Epithelial cell of proximal tubule (primary cell): ENCODE measurements around the gene ZCCHC24. TPM values are rescaled to one million over a fixed set of nuclear protein-coding genes. Genes with fewer than 3 reads are reported as not detected.
A peak's percentile ranks its signal among the peaks of the same experiment; 100 is the strongest.

Experiments used
- DNase-seq: peaks from one replicate; pipeline ENCODE4 v3.0.0-alpha.2; 2011; ENCODE audit warnings: low read depth
- H3K4me3 ChIP-seq: 2 replicates; pipeline ENCODE4 v1.5.1; 2011; ENCODE audit warnings: low read depth, mild to moderate bottlenecking, low read length
- total RNA-seq: library from RNA; depleted of rRNA; stranded (reverse); fragments of >200 nt; gene quantifications from 2 replicates; pipeline ENCODE4 v1.2.3, GENCODE V29; 2015
- TF ChIP-seq, protein P1 (sequence below): conservative IDR thresholded peaks from 2 replicates; pipeline ENCODE4 v1.5.1; 2012; ENCODE audit warnings: low read depth, mild to moderate bottlenecking, low read length

The ZCCHC24 gene
- total RNA-seq, 1 donor from 2014 or later: 4.7 TPM

DNA sequence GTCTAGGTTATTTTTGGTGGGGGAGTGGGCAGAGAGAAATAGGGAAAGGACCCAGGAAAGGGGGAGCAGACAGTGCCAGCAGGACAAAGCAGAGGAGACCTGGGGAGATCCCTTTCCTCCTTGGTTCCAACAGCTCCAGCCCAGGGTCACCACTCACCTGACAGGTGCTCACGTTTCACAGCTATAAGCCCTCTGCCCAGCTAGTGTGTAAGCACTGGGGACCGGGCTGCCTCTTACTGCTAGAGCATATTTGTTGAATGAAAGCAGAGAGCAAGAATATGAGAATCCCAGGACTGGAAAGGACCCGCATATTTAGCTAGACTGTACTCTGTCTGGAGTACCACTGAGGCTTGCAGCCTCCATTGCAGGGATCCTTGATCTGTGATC lies 6.7 kb downstream of the ZCCHC24 start:
- TF ChIP-seq, protein P1, sequence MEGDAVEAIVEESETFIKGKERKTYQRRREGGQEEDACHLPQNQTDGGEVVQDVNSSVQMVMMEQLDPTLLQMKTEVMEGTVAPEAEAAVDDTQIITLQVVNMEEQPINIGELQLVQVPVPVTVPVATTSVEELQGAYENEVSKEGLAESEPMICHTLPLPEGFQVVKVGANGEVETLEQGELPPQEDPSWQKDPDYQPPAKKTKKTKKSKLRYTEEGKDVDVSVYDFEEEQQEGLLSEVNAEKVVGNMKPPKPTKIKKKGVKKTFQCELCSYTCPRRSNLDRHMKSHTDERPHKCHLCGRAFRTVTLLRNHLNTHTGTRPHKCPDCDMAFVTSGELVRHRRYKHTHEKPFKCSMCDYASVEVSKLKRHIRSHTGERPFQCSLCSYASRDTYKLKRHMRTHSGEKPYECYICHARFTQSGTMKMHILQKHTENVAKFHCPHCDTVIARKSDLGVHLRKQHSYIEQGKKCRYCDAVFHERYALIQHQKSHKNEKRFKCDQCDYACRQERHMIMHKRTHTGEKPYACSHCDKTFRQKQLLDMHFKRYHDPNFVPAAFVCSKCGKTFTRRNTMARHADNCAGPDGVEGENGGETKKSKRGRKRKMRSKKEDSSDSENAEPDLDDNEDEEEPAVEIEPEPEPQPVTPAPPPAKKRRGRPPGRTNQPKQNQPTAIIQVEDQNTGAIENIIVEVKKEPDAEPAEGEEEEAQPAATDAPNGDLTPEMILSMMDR: no peak
- DNase-seq: no peak
- no peak overlapping the region for H3K4me3 ChIP-seq

DNA sequence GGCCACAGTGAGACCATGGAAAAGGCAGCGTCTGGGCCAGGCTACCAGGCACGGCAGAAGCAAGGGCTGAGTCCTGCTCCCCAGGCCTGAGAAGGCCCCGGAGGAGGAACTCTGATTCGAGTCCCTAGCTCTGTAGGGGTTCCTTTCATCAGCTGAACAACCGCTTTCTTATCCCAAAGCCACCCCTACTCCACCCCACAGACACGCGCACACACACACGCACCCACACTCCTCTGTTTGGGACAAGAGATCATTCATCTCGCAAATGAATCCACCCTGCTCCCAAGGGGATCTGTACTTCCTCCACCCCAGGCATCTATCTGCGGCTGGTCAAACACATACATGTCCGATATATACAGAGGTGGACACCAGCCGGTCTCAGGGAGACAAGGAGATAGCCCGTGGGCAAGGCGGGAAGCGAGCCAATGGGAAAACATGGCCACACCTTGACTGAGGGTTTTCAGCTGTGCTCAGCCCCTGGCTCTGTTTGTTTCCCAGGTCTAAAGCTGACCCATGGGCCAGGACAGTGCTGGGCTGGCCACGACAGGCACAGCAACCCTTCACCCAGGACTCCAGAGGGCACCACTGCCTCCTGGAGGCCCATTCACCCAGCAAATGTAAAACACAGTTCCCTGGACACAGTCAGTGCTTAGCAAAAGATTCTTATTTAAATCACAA lies 7.3 kb downstream of the ZCCHC24 start:
- no peak for DNase-seq
- TF ChIP-seq, protein P1: peak; percentile 45
- H3K4me3 ChIP-seq: no peak overlapping the region

DNA sequence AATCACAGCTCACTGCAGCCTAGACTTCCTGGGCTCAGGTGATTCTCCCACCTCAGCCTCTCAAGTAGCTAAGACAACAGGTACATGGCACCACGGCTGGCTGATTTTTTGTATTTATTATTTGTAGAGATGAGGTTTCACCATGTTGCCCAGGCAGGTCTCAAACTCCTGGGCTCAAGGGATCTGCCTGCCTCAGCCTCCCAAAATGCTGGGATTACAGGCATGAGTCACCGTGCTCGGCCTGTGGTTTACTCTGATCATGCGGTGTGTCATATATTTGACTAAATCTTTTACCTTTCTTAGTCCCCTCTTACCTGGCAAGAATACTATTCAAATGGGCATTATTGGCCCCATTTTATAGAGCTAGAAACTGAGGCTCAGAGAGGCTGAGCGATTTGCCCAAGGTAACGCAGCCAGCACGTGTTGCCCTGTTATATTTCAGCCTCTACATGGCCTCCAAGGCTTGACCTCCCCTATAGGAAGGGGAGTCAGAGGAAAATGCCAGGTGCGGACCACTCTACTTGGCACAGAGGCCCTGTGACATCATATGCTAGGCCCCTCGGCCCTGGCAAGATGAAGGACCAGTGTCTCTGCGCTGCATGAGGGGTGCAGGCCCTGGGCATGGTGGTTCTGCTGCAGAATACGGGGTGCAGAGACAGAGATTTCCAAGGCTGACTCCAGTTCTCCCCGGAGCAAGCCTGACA lies 8.2 kb downstream of the ZCCHC24 start:
- H3K4me3 ChIP-seq: no peak overlapping the region
- DNase-seq: no peak
- TF ChIP-seq, protein P1: no peak

DNA sequence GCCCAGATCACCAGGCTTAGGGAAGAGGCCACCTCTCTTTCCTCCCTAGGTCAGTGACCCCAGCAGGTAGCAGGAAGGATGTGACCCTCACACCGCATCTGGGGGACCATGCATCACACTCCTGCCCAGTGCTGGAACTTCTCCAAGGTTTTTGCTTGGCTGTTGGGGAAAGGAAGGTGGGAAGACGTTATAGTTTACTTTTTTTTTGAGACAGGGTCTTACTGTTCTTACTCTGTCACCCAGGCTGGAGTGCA lies 8.6 kb downstream of the ZCCHC24 start:
- no peak overlapping the region for H3K4me3 ChIP-seq

DNA sequence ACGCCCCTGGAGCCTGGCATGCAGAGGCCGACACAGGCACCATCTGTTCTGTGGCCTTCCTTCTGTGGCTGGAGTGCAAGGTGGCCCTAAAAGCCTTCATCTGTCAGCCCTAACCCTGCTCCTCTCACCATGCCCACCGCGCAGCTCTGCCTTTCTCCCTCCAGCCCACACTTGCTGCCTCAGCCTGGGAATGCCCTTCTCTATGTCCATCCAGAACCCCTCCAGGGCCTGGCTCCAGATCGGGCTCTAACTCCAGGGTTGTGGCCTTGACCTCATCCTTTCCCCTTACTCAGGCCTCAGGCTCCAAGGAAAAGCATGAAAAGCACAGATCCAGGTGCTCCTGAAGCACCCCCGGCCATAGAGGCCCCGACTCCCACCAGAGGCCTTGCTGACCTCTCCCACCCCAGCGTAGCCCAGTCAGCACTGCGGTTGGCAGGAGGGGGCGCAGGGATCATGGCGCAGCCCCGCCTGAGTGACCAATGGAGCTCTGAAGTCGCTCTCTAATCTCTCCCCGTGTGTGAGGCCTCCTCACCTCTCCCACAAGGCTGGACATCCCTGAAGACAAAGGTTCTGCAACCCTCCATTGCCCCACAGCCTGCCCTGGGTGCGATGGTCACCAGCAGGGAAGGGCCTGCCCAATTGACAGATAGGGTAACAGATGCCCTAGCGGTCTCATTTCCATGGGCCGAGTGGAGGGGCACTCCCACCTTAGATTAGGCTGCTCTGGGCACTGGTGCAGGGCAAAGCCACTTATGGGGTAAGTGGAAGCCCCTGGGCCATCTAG lies 9.2 kb downstream of the ZCCHC24 start:
- TF ChIP-seq, protein P1: no peak
- H3K4me3 ChIP-seq: no peak overlapping the region
- DNase-seq: no peak

More for the DNA sequence above, 8.6 kb downstream of the ZCCHC24 start:
- TF ChIP-seq, protein P1: no peak
- no peak for DNase-seq

DNA sequence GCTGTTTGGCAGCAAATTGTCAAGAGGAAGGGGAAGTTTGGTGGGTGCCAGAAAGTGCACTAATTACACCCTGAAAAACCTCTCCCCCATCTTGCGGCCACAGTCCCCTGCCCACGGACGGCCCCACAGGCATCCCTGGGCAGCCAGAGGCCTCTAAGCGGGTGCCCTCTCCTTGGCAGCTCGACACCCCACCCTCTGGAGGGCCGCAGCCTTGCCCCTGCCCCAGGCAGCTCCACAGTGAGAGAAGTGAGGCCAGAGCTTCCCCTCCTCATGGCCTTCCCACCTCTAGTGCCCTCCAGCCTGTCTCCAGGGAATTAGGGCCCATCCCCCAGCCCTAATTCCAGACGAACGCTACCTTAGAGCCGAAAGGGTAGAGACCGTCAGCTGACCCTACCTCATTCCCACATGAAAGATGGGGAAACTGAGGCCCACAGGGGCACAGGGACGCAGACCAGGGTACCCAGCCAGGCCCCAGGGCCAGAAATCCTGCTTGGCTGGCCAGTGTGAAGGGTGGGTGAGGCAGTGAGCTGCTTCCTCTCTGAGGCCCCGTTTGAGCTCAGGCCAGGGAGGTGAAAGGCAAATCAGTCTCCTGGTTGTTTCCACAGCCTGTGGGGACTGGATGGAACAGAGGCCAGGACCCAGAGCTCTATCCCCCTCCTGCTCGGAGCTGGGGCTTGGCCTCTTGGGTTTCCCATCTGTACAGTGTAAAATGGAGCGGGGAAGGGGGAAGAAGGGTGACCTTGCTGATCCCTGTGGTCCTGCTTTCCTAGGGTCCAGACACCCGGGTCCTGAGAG lies 10.0 kb downstream of the ZCCHC24 start:
- H3K4me3 ChIP-seq: no peak overlapping the region
- no peak for DNase-seq
- TF ChIP-seq, protein P1: no peak
